AG04449 (cell line): ENCODE results near the gene DNM3.

Experiments used
- CTCF ChIA-PET: fragments of 350-600 bp; formaldehyde crosslinking; extraction: SDS; loops from one replicate; lab custom pipeline; 2021; ENCODE audit warnings: antibody characterized with exemption; lab: Yijun Ruan, JAX
- POLR2A ChIA-PET: fragments of 400-600, 350-600 bp; formaldehyde crosslinking; extraction: SDS; loops from one replicate; lab custom pipeline; 2020; ENCODE audit warnings: antibody characterized with exemption, inconsistent platforms; lab: Yijun Ruan, JAX
- DNase-seq: peaks from one replicate; pipeline ENCODE4 v3.0.0-alpha.2; 2010; ENCODE audit warnings: low read depth, low spot score
- H3K4me3 ChIP-seq: 2 replicates; pipeline ENCODE4 v1.5.1; 2011; ENCODE audit warnings: low read depth, mild to moderate bottlenecking, control low read depth, low read length
- TF ChIP-seq, protein P1 (sequence below): IDR thresholded peaks from one replicate; pipeline ENCODE4 v1.5.1; 2011; ENCODE audit warnings: mild to moderate bottlenecking, moderate library complexity, low read length, control low read depth, inconsistent platforms; ENCODE audit not compliant: insufficient read depth; ENCODE audit errors: missing control alignments

The DNM3 gene

DNA sequence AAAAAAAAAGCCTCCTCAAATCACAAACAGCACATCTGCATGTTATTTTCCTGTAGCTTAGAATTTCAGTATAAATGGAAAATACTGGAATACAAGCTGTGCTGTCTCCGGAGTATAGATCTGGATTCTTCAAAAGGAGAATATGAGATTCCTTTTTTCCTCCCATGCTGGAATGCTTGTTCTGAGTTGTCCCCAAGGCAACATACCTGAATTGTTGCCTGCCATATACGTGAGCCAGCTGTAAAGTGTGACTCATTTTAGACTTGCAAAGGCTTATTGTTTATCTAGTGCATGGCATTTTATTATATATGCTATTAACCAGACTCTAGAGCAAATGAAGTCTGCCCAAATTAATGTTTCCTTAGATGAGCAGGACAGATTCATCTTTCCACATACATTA lies 484.2 kb downstream of the DNM3 start:
- POLR2A ChIA-PET = no interaction called here

GRCh38 chr1:172326136-172326535 lies 484.8 kb downstream of the DNM3 start:
- no peak for DNase-seq
- ChIA-PET CTCF (interaction anchor here (1.0 kb wide), 1 partner anchor 19 kb away, joined by 3 read pairs; no protein-coding TSS in a partner anchor), POLR2A (no interaction called here)
- TF ChIP-seq, protein P1, sequence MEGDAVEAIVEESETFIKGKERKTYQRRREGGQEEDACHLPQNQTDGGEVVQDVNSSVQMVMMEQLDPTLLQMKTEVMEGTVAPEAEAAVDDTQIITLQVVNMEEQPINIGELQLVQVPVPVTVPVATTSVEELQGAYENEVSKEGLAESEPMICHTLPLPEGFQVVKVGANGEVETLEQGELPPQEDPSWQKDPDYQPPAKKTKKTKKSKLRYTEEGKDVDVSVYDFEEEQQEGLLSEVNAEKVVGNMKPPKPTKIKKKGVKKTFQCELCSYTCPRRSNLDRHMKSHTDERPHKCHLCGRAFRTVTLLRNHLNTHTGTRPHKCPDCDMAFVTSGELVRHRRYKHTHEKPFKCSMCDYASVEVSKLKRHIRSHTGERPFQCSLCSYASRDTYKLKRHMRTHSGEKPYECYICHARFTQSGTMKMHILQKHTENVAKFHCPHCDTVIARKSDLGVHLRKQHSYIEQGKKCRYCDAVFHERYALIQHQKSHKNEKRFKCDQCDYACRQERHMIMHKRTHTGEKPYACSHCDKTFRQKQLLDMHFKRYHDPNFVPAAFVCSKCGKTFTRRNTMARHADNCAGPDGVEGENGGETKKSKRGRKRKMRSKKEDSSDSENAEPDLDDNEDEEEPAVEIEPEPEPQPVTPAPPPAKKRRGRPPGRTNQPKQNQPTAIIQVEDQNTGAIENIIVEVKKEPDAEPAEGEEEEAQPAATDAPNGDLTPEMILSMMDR = no peak
- H3K4me3 ChIP-seq = no peak overlapping the region

More for the DNA sequence above, 484.2 kb downstream of the DNM3 start:
- CTCF ChIA-PET = interaction anchor here (1.0 kb wide), 1 partner anchor 19 kb away, joined by 3 read pairs; no protein-coding TSS in a partner anchor
- TF ChIP-seq, protein P1 = no peak
- DNase-seq = no peak
- no peak overlapping the region for H3K4me3 ChIP-seq

- ChIA-PET CTCF (no interaction called here), POLR2A (no interaction called here)
- TF ChIP-seq, protein P1 = no peak
- DNase-seq = no peak
- H3K4me3 ChIP-seq = no peak overlapping the region
These were observed 487.0 kb downstream of the DNM3 start for GRCh38 chr1:172328266-172328665.

DNA sequence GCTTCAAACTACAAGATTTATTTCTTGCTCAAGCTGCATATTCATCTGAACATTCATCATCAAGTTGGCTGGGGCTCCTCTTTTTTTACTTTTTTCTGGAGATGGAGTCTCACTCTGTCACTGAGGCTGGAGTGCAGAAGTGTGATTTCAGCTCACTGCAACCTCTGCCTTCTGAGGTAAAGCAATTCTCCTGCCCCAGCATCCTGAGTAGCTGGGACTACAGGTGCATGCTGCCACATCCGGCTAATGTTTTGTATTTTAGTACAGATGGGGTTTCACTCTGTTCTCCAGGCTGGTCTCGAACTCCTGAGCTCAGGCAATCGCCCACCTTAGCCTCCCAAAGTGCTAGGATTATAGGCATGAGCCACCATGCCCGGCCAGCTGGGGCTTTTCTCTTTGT lies 490.9 kb downstream of the DNM3 start:
- DNase-seq = no peak
- H3K4me3 ChIP-seq = no peak overlapping the region
- CTCF ChIA-PET = interaction anchor here (0.8 kb wide), 1 partner anchor 9 kb away, joined by 6 read pairs; no protein-coding TSS in a partner anchor
- TF ChIP-seq, protein P1 = no peak
- POLR2A ChIA-PET = no interaction called here

GRCh38 chr1:172335377-172335776 lies 494.1 kb downstream of the DNM3 start:
- no peak overlapping the region for H3K4me3 ChIP-seq
- TF ChIP-seq, protein P1 = no peak
- CTCF ChIA-PET = no interaction called here
- no peak for DNase-seq
- POLR2A ChIA-PET = no interaction called here

GRCh38 chr1:172338295-172338735 lies 497.0 kb downstream of the DNM3 start:
- DNase-seq = no peak
- TF ChIP-seq, protein P1 = no peak
- POLR2A ChIA-PET = interaction anchor here (1.1 kb wide), 1 partner anchor 16 kb away, joined by 5 read pairs; no protein-coding TSS in a partner anchor
- no peak overlapping the region for H3K4me3 ChIP-seq
- CTCF ChIA-PET = no interaction called here
